ENCODE measurements around the gene INO80.

The INO80 gene

DNA sequence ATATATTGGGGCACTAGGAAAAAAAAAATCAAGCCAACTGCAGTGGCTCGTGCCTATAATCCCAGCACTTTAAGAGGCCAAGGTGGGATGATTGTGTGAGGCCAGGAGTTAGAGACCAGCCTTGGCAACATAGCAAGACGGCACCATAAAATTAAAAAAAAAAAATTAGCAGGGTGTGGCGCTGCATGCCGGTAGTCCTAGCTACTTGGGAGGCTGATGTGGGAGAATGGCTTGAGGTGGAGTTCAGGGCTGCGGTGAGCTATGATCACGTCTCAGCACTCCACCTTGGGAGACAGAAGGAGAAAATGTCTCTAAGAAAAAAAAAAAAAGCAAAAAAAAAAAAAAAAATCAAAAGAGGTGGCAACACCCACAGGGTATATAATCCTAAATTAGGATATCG lies 49.6 kb downstream of the INO80 start:
- Histone ChIP-seq H3K4me3 (replicated peaks; ENCODE audit: low read depth, low read length) (no peak overlapping the region), H3K36me3 (ENCODE audit: control insufficient read depth, insufficient read depth, low read length) (peaks cover 10% of the 10 kb centered on the region), H3K27me3 (replicated peaks; ENCODE audit: control insufficient read depth, insufficient read depth, low read length) (no peaks in the 10 kb centered on the region)
- DNase-seq (ENCODE audit: extremely low read depth, insufficient read length), result no peak
- TF ChIP-seq, protein P1, sequence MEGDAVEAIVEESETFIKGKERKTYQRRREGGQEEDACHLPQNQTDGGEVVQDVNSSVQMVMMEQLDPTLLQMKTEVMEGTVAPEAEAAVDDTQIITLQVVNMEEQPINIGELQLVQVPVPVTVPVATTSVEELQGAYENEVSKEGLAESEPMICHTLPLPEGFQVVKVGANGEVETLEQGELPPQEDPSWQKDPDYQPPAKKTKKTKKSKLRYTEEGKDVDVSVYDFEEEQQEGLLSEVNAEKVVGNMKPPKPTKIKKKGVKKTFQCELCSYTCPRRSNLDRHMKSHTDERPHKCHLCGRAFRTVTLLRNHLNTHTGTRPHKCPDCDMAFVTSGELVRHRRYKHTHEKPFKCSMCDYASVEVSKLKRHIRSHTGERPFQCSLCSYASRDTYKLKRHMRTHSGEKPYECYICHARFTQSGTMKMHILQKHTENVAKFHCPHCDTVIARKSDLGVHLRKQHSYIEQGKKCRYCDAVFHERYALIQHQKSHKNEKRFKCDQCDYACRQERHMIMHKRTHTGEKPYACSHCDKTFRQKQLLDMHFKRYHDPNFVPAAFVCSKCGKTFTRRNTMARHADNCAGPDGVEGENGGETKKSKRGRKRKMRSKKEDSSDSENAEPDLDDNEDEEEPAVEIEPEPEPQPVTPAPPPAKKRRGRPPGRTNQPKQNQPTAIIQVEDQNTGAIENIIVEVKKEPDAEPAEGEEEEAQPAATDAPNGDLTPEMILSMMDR (IDR thresholded peaks at IDR 0.05; ENCODE audit: insufficient read depth, low read length, poor library complexity, severe bottlenecking), result no peak

DNA sequence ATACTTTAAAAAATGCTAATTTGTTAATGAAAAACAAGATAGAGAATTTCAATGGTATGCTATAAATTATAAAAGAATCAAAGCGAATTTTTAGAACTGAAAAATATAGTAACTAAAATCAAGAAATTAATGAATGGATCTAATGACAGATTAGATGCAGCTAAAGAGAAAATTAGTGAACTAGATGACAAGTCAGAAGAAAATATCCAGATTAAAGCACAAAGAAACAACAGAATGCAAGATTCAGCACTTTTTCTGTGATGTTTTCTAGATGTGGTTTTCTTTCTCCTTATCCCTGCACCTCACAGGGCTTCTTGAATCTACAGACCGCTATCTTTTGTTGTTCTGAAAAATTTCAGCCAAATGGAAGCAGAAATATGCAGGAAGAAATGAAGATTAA lies 54.4 kb downstream of the INO80 start:
- TF ChIP-seq, protein P1 (IDR thresholded peaks at IDR 0.05; ENCODE audit: insufficient read depth, low read length, poor library complexity, severe bottlenecking), result no peak
- H3K36me3 ChIP-seq (ENCODE audit: control insufficient read depth, insufficient read depth, low read length), result peaks cover 12% of the 10 kb centered on the region

DNA sequence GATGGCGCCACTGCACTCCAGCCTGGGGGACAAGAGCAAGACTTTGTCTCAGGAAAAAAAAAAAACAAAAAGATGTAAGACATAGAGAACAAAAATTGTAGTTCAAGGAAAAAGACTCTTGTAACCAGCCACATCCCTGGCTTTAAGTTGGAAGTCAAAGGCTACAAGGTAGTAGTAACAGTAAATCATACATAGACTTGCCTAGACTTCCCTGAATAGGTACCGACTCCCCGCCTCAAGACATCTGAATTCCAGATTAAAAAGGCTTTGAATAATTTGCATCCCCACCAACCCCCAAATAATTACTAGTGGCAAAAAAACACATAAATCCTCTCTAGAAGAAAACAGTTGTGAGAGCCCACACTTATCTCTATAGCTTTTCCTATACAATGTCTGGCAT lies 55.6 kb downstream of the INO80 start:
- Histone ChIP-seq H3K36me3 (ENCODE audit: control insufficient read depth, insufficient read depth, low read length) (peaks cover 13% of the 10 kb centered on the region), H3K4me3 (replicated peaks; ENCODE audit: low read depth, low read length) (no peak overlapping the region), H3K27me3 (replicated peaks; ENCODE audit: control insufficient read depth, insufficient read depth, low read length) (no peaks in the 10 kb centered on the region)
- DNase-seq (ENCODE audit: extremely low read depth, insufficient read length), result no peak
- TF ChIP-seq, protein P1 (IDR thresholded peaks at IDR 0.05; ENCODE audit: insufficient read depth, low read length, poor library complexity, severe bottlenecking), result no peak

More for the DNA sequence above, 54.4 kb downstream of the INO80 start:
- Histone ChIP-seq H3K27me3 (replicated peaks; ENCODE audit: control insufficient read depth, insufficient read depth, low read length) (no peaks in the 10 kb centered on the region), H3K4me3 (replicated peaks; ENCODE audit: low read depth, low read length) (no peak overlapping the region)
- DNase-seq (ENCODE audit: extremely low read depth, insufficient read length), result no peak

DNA sequence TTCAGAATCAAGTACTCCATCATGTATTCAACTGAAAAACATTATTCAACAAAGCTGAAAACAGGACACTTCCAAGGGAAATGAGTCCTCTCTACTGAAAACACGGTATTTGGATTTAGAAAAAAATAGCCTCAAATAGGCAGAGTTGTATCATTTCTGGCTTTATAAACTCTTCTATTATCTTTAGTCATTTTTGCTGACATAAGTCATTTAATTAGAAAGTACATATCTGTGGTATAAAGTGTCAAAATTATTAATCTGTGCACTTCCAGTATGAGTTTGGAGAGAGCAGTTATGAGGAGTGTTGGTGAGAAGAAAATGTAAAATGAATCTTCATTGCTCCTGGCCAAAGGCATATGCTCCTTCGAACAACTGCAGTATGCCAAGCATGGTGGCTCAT lies 59.3 kb downstream of the INO80 start:
- H3K36me3 ChIP-seq (ENCODE audit: control insufficient read depth, insufficient read depth, low read length), result peaks cover 12% of the 10 kb centered on the region
- no peaks in the 10 kb centered on the region for H3K27me3 ChIP-seq (replicated peaks; ENCODE audit: control insufficient read depth, insufficient read depth, low read length)
- no peak overlapping the region for H3K4me3 ChIP-seq (replicated peaks; ENCODE audit: low read depth, low read length)
- DNase-seq (ENCODE audit: extremely low read depth, insufficient read length), result no peak
- TF ChIP-seq, protein P1 (IDR thresholded peaks at IDR 0.05; ENCODE audit: insufficient read depth, low read length, poor library complexity, severe bottlenecking), result no peak

DNA sequence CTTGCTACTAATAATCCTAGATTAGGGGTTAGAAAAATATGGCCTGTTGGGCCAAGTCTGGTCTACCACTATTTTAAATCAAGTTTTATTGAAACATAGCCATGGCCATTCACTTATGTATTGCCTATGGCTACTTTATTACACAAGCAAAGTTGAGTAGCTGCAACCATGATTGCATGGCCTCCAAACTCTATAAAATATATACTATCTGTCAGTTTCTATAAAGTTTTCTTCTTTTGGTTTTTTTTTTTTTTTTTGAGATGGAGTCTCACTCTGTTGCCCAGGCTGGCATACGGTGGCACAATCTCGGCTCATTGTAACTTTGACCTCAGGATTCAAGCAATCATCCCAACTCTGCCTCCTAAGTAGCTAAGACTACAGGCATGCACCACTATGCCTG lies 60.4 kb downstream of the INO80 start:
- Histone ChIP-seq H3K4me3 (replicated peaks; ENCODE audit: low read depth, low read length) (no peak overlapping the region), H3K27me3 (replicated peaks; ENCODE audit: control insufficient read depth, insufficient read depth, low read length) (no peaks in the 10 kb centered on the region), H3K36me3 (ENCODE audit: control insufficient read depth, insufficient read depth, low read length) (peaks cover 12% of the 10 kb centered on the region)
- TF ChIP-seq, protein P1 (IDR thresholded peaks at IDR 0.05; ENCODE audit: insufficient read depth, low read length, poor library complexity, severe bottlenecking), result no peak
- DNase-seq (ENCODE audit: extremely low read depth, insufficient read length), result no peak

DNA sequence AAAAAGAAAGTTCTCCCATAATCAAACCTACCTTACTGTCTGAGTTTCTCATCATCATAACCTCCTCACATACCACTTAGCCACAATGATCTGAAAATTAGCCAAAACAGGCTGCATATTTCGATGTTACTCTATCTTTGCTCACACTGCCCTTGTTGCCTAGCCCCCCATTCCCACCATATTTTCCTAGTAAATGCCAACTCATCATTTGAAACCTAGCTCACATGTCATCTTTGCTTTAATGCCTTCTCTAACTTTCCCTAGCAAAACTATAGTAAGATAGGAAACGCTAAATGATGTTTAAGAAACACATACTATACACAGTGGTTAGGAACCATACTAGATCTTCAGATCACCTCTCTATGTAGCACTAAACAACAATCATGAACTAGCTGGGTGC lies 64.9 kb downstream of the INO80 start:
- peaks cover 13% of the 10 kb centered on the region for H3K36me3 ChIP-seq (ENCODE audit: control insufficient read depth, insufficient read depth, low read length)
- no peaks in the 10 kb centered on the region for H3K27me3 ChIP-seq (replicated peaks; ENCODE audit: control insufficient read depth, insufficient read depth, low read length)
- TF ChIP-seq, protein P1 (IDR thresholded peaks at IDR 0.05; ENCODE audit: insufficient read depth, low read length, poor library complexity, severe bottlenecking), result no peak
- H3K4me3 ChIP-seq (replicated peaks; ENCODE audit: low read depth, low read length), result no peak overlapping the region
- no peak for DNase-seq (ENCODE audit: extremely low read depth, insufficient read length)

Data from GM06990 (cell line).